Testis (tissue), 3 donors: ENCODE data around the gene KCNG2. TPM values are rescaled to one million over a fixed set of nuclear protein-coding genes. Genes with fewer than 3 reads are reported as not detected.
A peak's percentile ranks its signal among the peaks of the same experiment; 100 is the strongest.

ENCODE experiments used
- DNase-seq: peaks from one replicate; pipeline ENCODE4 v3.0.0-alpha.2; 2019
- H3K27ac ChIP-seq, 2 donors: fragments of 200-600 bp; sonication (generic); one replicate each; pipeline ENCODE4 v1.5.1; 2019
- H3K27me3 ChIP-seq: fragments of 200-600 bp; sonication (generic); one replicate; pipeline ENCODE4 v1.5.1; 2019
- H3K36me3 ChIP-seq: fragments of 200-600 bp; sonication (generic); one replicate; pipeline ENCODE4 v1.5.1; 2017; ENCODE audit warnings: low read depth; ENCODE audit errors: missing control alignments
- H3K4me1 ChIP-seq: fragments of 200-600 bp; sonication (generic); one replicate; pipeline ENCODE4 v1.5.1; 2019
- H3K4me3 ChIP-seq, 2 donors: fragments of 200-600 bp; sonication (generic); one replicate each; pipeline ENCODE4 v1.5.1; 2017 to 2019
- H3K9me3 ChIP-seq: fragments of 200-600 bp; sonication (generic); one replicate; pipeline ENCODE4 v1.5.1; 2017
- POLR2A ChIP-seq: fragments of 450-650 bp; IDR thresholded peaks from one replicate; pipeline ENCODE4 v1.6.1; 2017; ENCODE audit warnings: antibody characterized with exemption, mild to moderate bottlenecking, moderate library complexity
- WGBS, 2 donors: methylation state at CpG; one replicate each; pipeline ENCODE4 v1.1.5; 2018; 5-methylcytosine and 5-hydroxymethylcytosine counted together
- intact Hi-C: fragments of 100-400 bp; cut with DNase I; formaldehyde crosslinking; loops from one replicate; pipeline ENCODE4 v1.15.1; 2023; ENCODE audit warnings: low total_unique reads
- polyA plus RNA-seq: library from polyadenylated mRNA; stranded (reverse); fragments of 350-450 nt; fragmentation: Illumina TruSeq; extraction: RNeasy Lipid Tissue Mini Kit (QIAGEN cat#74804); gene quantifications from one replicate; pipeline ENCODE4 v1.2.3, GENCODE V29; 2014; ENCODE audit warnings: low read depth, low replicate concordance; ENCODE audit not compliant: insufficient read depth
- total RNA-seq, 2 donors: library from RNA; depleted of rRNA; stranded (reverse); fragments of >200 nt; gene quantifications; one replicate each; pipeline ENCODE4 v1.2.3, GENCODE V29; 2016
- TF ChIP-seq, protein P1 (sequence below), 3 experiments: fragments of 450-650 bp in 2 of 3; fragments of 200-600 bp in 1 of 3; sonication (generic) in 1 of 3; IDR thresholded peaks; one replicate each; pipeline ENCODE4 v1.5.1; 2016 to 2019; ENCODE audit warnings: antibody characterized with exemption in 3 of 3, mild to moderate bottlenecking in 2 of 3, moderate library complexity in 1 of 3

Gene KCNG2
- total and polyA plus RNA-seq, 3 donors from 2014 or later: 0.50 to 7.6 (median 7.2) TPM

GRCh38 chr18:79881695-79882094 is 84.0 kb downstream of the KCNG2 start:
- no peak for TF ChIP-seq POLR2A
- TF ChIP-seq, protein P1, sequence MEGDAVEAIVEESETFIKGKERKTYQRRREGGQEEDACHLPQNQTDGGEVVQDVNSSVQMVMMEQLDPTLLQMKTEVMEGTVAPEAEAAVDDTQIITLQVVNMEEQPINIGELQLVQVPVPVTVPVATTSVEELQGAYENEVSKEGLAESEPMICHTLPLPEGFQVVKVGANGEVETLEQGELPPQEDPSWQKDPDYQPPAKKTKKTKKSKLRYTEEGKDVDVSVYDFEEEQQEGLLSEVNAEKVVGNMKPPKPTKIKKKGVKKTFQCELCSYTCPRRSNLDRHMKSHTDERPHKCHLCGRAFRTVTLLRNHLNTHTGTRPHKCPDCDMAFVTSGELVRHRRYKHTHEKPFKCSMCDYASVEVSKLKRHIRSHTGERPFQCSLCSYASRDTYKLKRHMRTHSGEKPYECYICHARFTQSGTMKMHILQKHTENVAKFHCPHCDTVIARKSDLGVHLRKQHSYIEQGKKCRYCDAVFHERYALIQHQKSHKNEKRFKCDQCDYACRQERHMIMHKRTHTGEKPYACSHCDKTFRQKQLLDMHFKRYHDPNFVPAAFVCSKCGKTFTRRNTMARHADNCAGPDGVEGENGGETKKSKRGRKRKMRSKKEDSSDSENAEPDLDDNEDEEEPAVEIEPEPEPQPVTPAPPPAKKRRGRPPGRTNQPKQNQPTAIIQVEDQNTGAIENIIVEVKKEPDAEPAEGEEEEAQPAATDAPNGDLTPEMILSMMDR (IDR thresholded peaks at IDR 0.05): no peak
- Histone ChIP-seq H3K4me3 (no peak overlapping the region), H3K27me3 (no peaks in the 10 kb centered on the region), H3K36me3 (no peaks in the 10 kb centered on the region), H3K4me1 (no peaks in the 10 kb centered on the region), H3K9me3 (no peaks in the 10 kb centered on the region), H3K27ac (no peak overlapping the region)
- WGBS, 2 donors: 85 to 90% methylated on average over 11 of the region's 11 CpGs
- peak; percentile 4 for DNase-seq
- intact Hi-C loops: no loop called here

GRCh38 chr18:79882522-79883241 is 84.9 kb downstream of the KCNG2 start:
- WGBS, 2 donors: 68 to 80% methylated on average over 49 to 68 of the region's 68 CpGs
- intact Hi-C loops: no loop called here
- TF ChIP-seq, protein P1 (IDR thresholded peaks at IDR 0.05): no peak
- no peak for TF ChIP-seq POLR2A
- no peaks in the 10 kb centered on the region for H3K27me3 ChIP-seq
- peak overlapping the region in 1 of 2 donors; percentile 23 for H3K4me3 ChIP-seq
- no peaks in the 10 kb centered on the region for H3K9me3 ChIP-seq
- H3K27ac ChIP-seq: no peak overlapping the region
- H3K36me3 ChIP-seq: no peaks in the 10 kb centered on the region
- no peaks in the 10 kb centered on the region for H3K4me1 ChIP-seq
- DNase-seq: peak; percentile 13

- no peak overlapping the region for H3K27ac ChIP-seq
- H3K4me1 ChIP-seq: no peaks in the 10 kb centered on the region
- 67 to 81% methylated on average over 26 to 31 of the region's 31 CpGs for WGBS, 2 donors
- no peaks in the 10 kb centered on the region for H3K36me3 ChIP-seq
- intact Hi-C loops: no loop called here
- H3K27me3 ChIP-seq: no peaks in the 10 kb centered on the region
- no peak for TF ChIP-seq POLR2A
- TF ChIP-seq, protein P1 (IDR thresholded peaks at IDR 0.05): no peak
- H3K4me3 ChIP-seq: no peak overlapping the region
- peak; percentile 12 for DNase-seq
- no peaks in the 10 kb centered on the region for H3K9me3 ChIP-seq
These were observed 85.9 kb downstream of the KCNG2 start for GRCh38 chr18:79883461-79884293.

- H3K27ac ChIP-seq: no peak overlapping the region
- no peaks in the 10 kb centered on the region for H3K36me3 ChIP-seq
- WGBS, 2 donors: 81 to 83% methylated on average over 18 to 29 of the region's 29 CpGs
- H3K9me3 ChIP-seq: no peaks in the 10 kb centered on the region
- intact Hi-C loops: no loop called here
- H3K27me3 ChIP-seq: no peaks in the 10 kb centered on the region
- peak; percentile 8 for DNase-seq
- no peak overlapping the region for H3K4me3 ChIP-seq
- no peaks in the 10 kb centered on the region for H3K4me1 ChIP-seq
- TF ChIP-seq POLR2A: no peak
- TF ChIP-seq, protein P1 (IDR thresholded peaks at IDR 0.05): no peak
These were observed 86.7 kb downstream of the KCNG2 start for GRCh38 chr18:79884294-79884962.
